Fibroblast of lung (primary cell): ENCODE measurements around the gene CRADD.

Source experiments
- EZH2 ChIP-seq: IDR thresholded peaks from 2 replicates; pipeline ENCODE4 v1.5.1; 2012; ENCODE audit warnings: low read length, control low read depth, mild to moderate bottlenecking; ENCODE audit errors: missing control alignments
- TF ChIP-seq, protein P1 (sequence below), 2 donors: IDR thresholded peaks in 1 of 2; conservative IDR thresholded peaks in 1 of 2; 1 replicate in 1 of 2; 2 replicates in 1 of 2; pipeline ENCODE4 v1.5.1; 2011 to 2012; ENCODE audit warnings: low read length in 2 of 2, control low read depth in 1 of 2, inconsistent platforms in 1 of 2, low read depth in 1 of 2, mild to moderate bottlenecking in 1 of 2

- TF ChIP-seq, protein P1, sequence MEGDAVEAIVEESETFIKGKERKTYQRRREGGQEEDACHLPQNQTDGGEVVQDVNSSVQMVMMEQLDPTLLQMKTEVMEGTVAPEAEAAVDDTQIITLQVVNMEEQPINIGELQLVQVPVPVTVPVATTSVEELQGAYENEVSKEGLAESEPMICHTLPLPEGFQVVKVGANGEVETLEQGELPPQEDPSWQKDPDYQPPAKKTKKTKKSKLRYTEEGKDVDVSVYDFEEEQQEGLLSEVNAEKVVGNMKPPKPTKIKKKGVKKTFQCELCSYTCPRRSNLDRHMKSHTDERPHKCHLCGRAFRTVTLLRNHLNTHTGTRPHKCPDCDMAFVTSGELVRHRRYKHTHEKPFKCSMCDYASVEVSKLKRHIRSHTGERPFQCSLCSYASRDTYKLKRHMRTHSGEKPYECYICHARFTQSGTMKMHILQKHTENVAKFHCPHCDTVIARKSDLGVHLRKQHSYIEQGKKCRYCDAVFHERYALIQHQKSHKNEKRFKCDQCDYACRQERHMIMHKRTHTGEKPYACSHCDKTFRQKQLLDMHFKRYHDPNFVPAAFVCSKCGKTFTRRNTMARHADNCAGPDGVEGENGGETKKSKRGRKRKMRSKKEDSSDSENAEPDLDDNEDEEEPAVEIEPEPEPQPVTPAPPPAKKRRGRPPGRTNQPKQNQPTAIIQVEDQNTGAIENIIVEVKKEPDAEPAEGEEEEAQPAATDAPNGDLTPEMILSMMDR (conservative IDR thresholded peaks at IDR 0.05 in 1 of 2, IDR thresholded peaks at IDR 0.05 in 1 of 2; ENCODE audit: low read depth in 1 of 2, low read length in 2 of 2): no peak
- TF ChIP-seq EZH2: no peak
Measured at GRCh38 chr12:93727911-93728310, 50.7 kb downstream of the CRADD start.
